ENCODE data around the gene SH3D21.

DNA sequence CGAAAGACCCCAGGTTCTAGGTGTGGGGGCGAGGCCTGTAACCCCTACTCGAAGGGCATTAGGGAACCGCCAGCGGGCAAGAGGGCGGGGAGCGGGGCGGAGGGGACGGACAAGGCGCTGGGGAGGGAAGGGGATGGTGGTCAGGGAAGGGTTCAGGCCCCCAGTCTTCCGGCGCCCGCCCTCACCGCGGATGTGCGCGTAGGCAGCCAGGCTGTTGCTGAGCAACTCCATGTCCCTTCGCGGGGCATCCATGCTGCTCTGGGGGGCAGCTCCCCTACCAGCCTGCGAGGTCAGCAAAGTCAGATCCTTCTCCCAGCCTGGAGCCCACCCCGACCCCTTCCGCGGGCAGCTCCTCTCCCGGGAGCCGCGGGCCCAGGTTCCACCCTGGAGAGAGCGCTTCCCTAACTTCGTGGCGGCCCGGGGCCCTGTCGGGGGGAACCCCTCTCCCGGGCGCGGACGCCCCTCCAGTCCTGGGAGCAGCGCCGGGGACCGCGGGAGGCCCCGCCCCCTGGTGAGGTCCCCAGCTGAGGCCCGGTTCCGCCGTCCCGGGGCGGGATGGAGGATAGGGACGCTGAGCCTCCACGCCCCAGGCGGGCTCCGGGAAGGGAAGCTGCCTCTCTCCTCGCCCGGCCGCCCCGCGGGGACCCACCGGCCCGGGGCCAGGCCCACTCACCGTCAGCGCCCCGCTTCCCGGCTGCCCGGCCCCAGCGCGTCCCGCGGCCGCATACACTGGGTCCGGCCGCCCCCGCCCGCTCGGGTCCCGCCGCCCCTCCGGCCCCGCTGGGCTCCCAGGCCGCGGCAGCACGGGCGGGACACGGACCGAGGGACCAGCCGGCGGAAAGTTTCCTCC is 16.8 kb downstream of the SH3D21 start:
- TF ChIP-seq, protein P1, sequence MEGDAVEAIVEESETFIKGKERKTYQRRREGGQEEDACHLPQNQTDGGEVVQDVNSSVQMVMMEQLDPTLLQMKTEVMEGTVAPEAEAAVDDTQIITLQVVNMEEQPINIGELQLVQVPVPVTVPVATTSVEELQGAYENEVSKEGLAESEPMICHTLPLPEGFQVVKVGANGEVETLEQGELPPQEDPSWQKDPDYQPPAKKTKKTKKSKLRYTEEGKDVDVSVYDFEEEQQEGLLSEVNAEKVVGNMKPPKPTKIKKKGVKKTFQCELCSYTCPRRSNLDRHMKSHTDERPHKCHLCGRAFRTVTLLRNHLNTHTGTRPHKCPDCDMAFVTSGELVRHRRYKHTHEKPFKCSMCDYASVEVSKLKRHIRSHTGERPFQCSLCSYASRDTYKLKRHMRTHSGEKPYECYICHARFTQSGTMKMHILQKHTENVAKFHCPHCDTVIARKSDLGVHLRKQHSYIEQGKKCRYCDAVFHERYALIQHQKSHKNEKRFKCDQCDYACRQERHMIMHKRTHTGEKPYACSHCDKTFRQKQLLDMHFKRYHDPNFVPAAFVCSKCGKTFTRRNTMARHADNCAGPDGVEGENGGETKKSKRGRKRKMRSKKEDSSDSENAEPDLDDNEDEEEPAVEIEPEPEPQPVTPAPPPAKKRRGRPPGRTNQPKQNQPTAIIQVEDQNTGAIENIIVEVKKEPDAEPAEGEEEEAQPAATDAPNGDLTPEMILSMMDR (IDR thresholded peaks at IDR 0.05 in 8 of 11, conservative IDR thresholded peaks at IDR 0.05 in 3 of 11): no peak
- no peak for TF ChIP-seq POLR2A (IDR thresholded peaks at IDR 0.05)

Data from spleen (tissue), 7 donors.